B cell (primary cell): ENCODE results near the gene CREG1. TPM values are rescaled to one million over a fixed set of nuclear protein-coding genes. Genes with fewer than 3 reads are reported as not detected.

Experiments
- ATAC-seq: fragments of 200-7000 bp; cut with Tn5 transposase; one replicate; pipeline ENCODE4 v1.10.0; 2021; ENCODE audit warnings: low read depth, mild to moderate bottlenecking, moderate number of reproducible peaks, moderate library complexity
- CTCF ChIA-PET: fragments of 350-600 bp; sonication (Branson Sonifier 250); formaldehyde crosslinking; loops from one replicate; lab custom pipeline; 2021; ENCODE audit warnings: antibody characterized with exemption, inconsistent platforms; lab: Charles Lee
- POLR2A ChIA-PET: fragments of 350-600 bp; sonication (Branson Sonifier 250); formaldehyde crosslinking; loops from one replicate; lab custom pipeline; 2021; ENCODE audit warnings: antibody characterized with exemption; lab: Charles Lee
- DNase-seq: peaks from one replicate; pipeline ENCODE4 v3.0.0; 2013
- H2AFZ ChIP-seq: 2 replicates; pipeline ENCODE4 v1.6.1; 2012; ENCODE audit warnings: mild to moderate bottlenecking, low read depth, low read length; ENCODE audit not compliant: insufficient read depth, poor library complexity, severe bottlenecking
- H3K27ac ChIP-seq, 2 donors: 1 replicate in 1 of 2; 2 replicates in 1 of 2; pipeline ENCODE4 v1.5.1; 2012 to 2013; ENCODE audit warnings: low read length in 2 of 2, mild to moderate bottlenecking in 2 of 2, moderate library complexity in 1 of 2
- H3K27me3 ChIP-seq, 4 experiments: fragments of 200-600 bp in 1 of 4; sonication (generic) in 1 of 4; replicated peaks in 1 of 4; 1 replicate in 2 of 4; 2 replicates in 2 of 4; pipeline versions ENCODE4 v1.6.1 to v1.7.0; 2013 to 2016; ENCODE audit warnings: low read length in 3 of 4, mild to moderate bottlenecking in 2 of 4, mixed read lengths in 1 of 4, moderate library complexity in 1 of 4; ENCODE audit not compliant: insufficient read depth in 4 of 4, control insufficient read depth in 3 of 4; ENCODE audit errors: control extremely low read depth in 1 of 4
- H3K36me3 ChIP-seq, 2 experiments: replicated peaks in 1 of 2; 1 replicate in 1 of 2; 2 replicates in 1 of 2; pipeline versions ENCODE4 v1.6.1 to v1.7.1; 2013; ENCODE audit warnings: low read length in 1 of 2; ENCODE audit not compliant: insufficient read depth in 2 of 2, control insufficient read depth in 1 of 2; ENCODE audit errors: control extremely low read depth in 1 of 2, extremely low read depth in 1 of 2
- H3K4me1 ChIP-seq, 2 donors: fragments of 200-600 bp in 1 of 2; sonication (generic) in 1 of 2; 1 replicate in 1 of 2; 2 replicates in 1 of 2; pipeline versions ENCODE4 v1.5.1 to v1.6.1; 2013 to 2017; ENCODE audit warnings: low read length in 2 of 2; ENCODE audit not compliant: control insufficient read depth in 2 of 2, insufficient read depth in 2 of 2
- H3K4me2 ChIP-seq: replicated peaks from 2 replicates; pipeline ENCODE3; 2012; ENCODE audit warnings: mild to moderate bottlenecking, low read depth, low read length; ENCODE audit not compliant: poor library complexity, severe bottlenecking
- H3K4me3 ChIP-seq, 5 experiments: fragments of 200-600 bp in 1 of 5; sonication (generic) in 1 of 5; 1 replicate in 3 of 5; 2 replicates in 2 of 5; pipeline versions ENCODE4 v1.5.1 to v1.7.0; 2011 to 2016; ENCODE audit warnings: low read length in 4 of 5, mild to moderate bottlenecking in 4 of 5, low read depth in 2 of 5, control low read depth in 1 of 5, moderate library complexity in 1 of 5; ENCODE audit not compliant: insufficient read depth in 1 of 5; ENCODE audit errors: control extremely low read depth in 1 of 5, extremely low read depth in 1 of 5
- H3K79me2 ChIP-seq: fragments of 200-600 bp; sonication (generic); one replicate; pipeline ENCODE4 v1.6.0; 2016; ENCODE audit warnings: low read length; ENCODE audit not compliant: control insufficient read depth, insufficient read depth
- H3K9ac ChIP-seq: fragments of 200-600 bp; sonication (generic); 2 replicates; pipeline ENCODE4 v1.6.1; 2017; ENCODE audit warnings: mild to moderate bottlenecking, low read length, moderate library complexity
- H3K9me3 ChIP-seq, 3 donors: one replicate each; pipeline versions ENCODE4 v1.6.1 to v1.7.1; 2013; ENCODE audit warnings: low read length in 2 of 3; ENCODE audit not compliant: control insufficient read depth in 2 of 3, insufficient read depth in 1 of 3; ENCODE audit errors: control extremely low read depth in 1 of 3
- H4K20me1 ChIP-seq: 2 replicates; pipeline ENCODE4 v1.6.0; 2012; ENCODE audit warnings: mild to moderate bottlenecking, low read length; ENCODE audit not compliant: insufficient read depth, control insufficient read depth, poor library complexity, severe bottlenecking
- H3K27ac Mint-ChIP-seq: one replicate; pipeline ENCODE4 v1.8.0; 2021; ENCODE audit warnings: mixed read lengths
- H3K27me3 Mint-ChIP-seq: one replicate; pipeline ENCODE4 v1.8.0; 2021; ENCODE audit warnings: mixed read lengths
- H3K4me1 Mint-ChIP-seq: one replicate; pipeline ENCODE4 v1.8.0; 2021; ENCODE audit warnings: mixed read lengths
- H3K4me3 Mint-ChIP-seq: one replicate; pipeline ENCODE4 v1.8.0; 2021; ENCODE audit warnings: mixed read lengths
- H3K9me3 Mint-ChIP-seq: one replicate; pipeline ENCODE4 v1.8.0; 2022; ENCODE audit warnings: mixed read lengths; ENCODE audit not compliant: insufficient read depth
- EZH2 ChIP-seq: IDR thresholded peaks from 2 replicates; pipeline ENCODE4 v1.6.1; 2012; ENCODE audit warnings: borderline replicate concordance, low read depth, mild to moderate bottlenecking, moderate library complexity, low read length; ENCODE audit not compliant: insufficient read depth, poor library complexity, severe bottlenecking
- WGBS: methylation state at CpG from one replicate; pipeline ENCODE4 v1.1.5; 2013; ENCODE audit warnings: missing lambda C conversion rate; ENCODE audit not compliant: insufficient coverage; 5-methylcytosine and 5-hydroxymethylcytosine counted together
- intact Hi-C: fragments of 100-400 bp; cut with micrococcal nuclease; formaldehyde crosslinking; loops from one replicate; pipeline ENCODE4 v1.10.0; 2022
- polyA plus RNA-seq: library from polyadenylated mRNA; depleted of rRNA; stranded (reverse); fragments of >200 nt; gene quantifications from 2 replicates; pipeline ENCODE4 v1.2.3, GENCODE V29; 2012
- total RNA-seq, 2 donors: library from RNA; stranded (reverse); fragments of 120-200 nt in 1 of 2; gene quantifications; 1 replicate in 1 of 2; 2 replicates in 1 of 2; pipeline versions ENCODE4 v1.2.3 to v1.2.4, GENCODE V29; 2013 to 2022
- TF ChIP-seq, protein P1 (sequence below): fragments of 200-600 bp; IDR thresholded peaks from one replicate; pipeline ENCODE4 v1.8.0; 2022; ENCODE audit warnings: antibody characterized with exemption, mild to moderate bottlenecking

Gene CREG1
- total and polyA plus RNA-seq, 2 donors (not counting 1 experiment from before 2014, with no cell fraction given) = 7.5 to 8.4 TPM

DNA sequence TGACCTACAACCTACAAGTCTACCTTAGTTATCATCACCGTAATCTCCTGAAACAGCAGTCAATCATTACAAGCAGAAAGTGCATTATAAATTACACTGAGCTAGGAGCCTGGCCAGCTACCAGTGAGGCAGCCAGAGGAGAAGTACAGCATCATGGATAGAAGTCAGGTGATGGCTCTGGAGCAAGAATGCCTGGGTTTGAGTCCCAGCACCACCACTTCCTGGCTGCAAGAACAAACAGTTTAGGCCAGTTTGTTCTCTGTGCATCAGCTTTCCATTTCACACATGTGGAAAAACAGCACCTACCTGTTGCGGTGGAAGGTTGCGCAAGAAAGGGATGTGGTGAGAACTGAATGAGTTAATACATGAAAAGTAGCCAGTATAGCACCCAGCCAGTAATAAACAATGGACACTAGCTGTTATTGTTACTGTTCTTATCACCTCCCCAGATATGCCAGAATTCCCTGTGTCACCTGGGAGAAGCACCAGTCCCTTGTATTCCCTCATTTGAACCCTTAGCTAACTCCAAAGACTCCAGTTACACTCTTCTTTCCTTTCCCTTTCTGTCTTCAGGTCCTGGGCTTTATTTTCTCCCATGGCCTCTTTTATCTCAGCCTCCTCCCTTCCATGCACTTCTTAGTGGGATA lies 9.0 kb downstream of the CREG1 start:
- ChIA-PET POLR2A (no interaction called here), CTCF (interaction anchor here (0.6 to 4.2 kb wide), 3 partner anchors 11 to 485 kb away, joined by 3 to 23 read pairs (median 11); no protein-coding TSS in a partner anchor)
- no peaks in the 10 kb centered on the region for H4K20me1 ChIP-seq
- Mint-ChIP-seq H3K27ac (no peak overlapping the region), H3K27me3 (no peaks in the 10 kb centered on the region), H3K4me3 (no peak overlapping the region), H3K9me3 (no peaks in the 10 kb centered on the region), H3K4me1 (peaks cover 5% of the 10 kb centered on the region)
- ATAC-seq (no peak), DNase-seq (no peak)
- H3K4me1 ChIP-seq = peaks cover under 1 to 3% of the 10 kb centered on the region in 2 donors
- H2AFZ ChIP-seq = no peak overlapping the region
- no peaks in the 10 kb centered on the region for H3K36me3 ChIP-seq
- H3K9me3 ChIP-seq = no peaks in the 10 kb centered on the region
- WGBS = no CpG with 5 or more reads among the region's 3 CpGs
- H3K27me3 ChIP-seq = no peaks in the 10 kb centered on the region
- H3K9ac ChIP-seq = no peak overlapping the region
- no peak overlapping the region for H3K27ac ChIP-seq
- no peak overlapping the region for H3K4me3 ChIP-seq
- H3K4me2 ChIP-seq = no peak overlapping the region
- intact Hi-C loops = no loop called here
- TF ChIP-seq EZH2 = no peak
- TF ChIP-seq, protein P1, sequence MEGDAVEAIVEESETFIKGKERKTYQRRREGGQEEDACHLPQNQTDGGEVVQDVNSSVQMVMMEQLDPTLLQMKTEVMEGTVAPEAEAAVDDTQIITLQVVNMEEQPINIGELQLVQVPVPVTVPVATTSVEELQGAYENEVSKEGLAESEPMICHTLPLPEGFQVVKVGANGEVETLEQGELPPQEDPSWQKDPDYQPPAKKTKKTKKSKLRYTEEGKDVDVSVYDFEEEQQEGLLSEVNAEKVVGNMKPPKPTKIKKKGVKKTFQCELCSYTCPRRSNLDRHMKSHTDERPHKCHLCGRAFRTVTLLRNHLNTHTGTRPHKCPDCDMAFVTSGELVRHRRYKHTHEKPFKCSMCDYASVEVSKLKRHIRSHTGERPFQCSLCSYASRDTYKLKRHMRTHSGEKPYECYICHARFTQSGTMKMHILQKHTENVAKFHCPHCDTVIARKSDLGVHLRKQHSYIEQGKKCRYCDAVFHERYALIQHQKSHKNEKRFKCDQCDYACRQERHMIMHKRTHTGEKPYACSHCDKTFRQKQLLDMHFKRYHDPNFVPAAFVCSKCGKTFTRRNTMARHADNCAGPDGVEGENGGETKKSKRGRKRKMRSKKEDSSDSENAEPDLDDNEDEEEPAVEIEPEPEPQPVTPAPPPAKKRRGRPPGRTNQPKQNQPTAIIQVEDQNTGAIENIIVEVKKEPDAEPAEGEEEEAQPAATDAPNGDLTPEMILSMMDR = no peak
- H3K79me2 ChIP-seq = no peaks in the 10 kb centered on the region

GRCh38 chr1:167543199-167543990 lies 10.2 kb downstream of the CREG1 start:
- ChIA-PET POLR2A (no interaction called here), CTCF (interaction anchor here (2.2 to 4.2 kb wide), 3 partner anchors 9 to 484 kb away, joined by 7 to 23 read pairs (median 11); no protein-coding TSS in a partner anchor)
- no peak overlapping the region for H3K9ac ChIP-seq
- no peak for TF ChIP-seq EZH2
- TF ChIP-seq, protein P1 = no peak
- Mint-ChIP-seq H3K27ac (no peak overlapping the region), H3K4me3 (no peak overlapping the region), H3K4me1 (peaks cover 13% of the 10 kb centered on the region), H3K9me3 (no peaks in the 10 kb centered on the region), H3K27me3 (no peaks in the 10 kb centered on the region)
- H3K79me2 ChIP-seq = no peaks in the 10 kb centered on the region
- ATAC-seq (no peak), DNase-seq (no peak)
- intact Hi-C loops = no loop called here
- H3K9me3 ChIP-seq = no peaks in the 10 kb centered on the region
- no peaks in the 10 kb centered on the region for H3K36me3 ChIP-seq
- no peak overlapping the region for H3K4me3 ChIP-seq
- H3K27ac ChIP-seq = no peak overlapping the region
- WGBS = 91% methylated on average over 12 of the region's 13 CpGs
- H3K4me1 ChIP-seq = peaks cover 3% of the 10 kb centered on the region in 2 donors
- H3K27me3 ChIP-seq = no peaks in the 10 kb centered on the region
- no peak overlapping the region for H3K4me2 ChIP-seq
- H4K20me1 ChIP-seq = no peaks in the 10 kb centered on the region
- no peak overlapping the region for H2AFZ ChIP-seq
